Mesenchymal stem cell (in vitro differentiated cells and primary cell): ENCODE results near the gene PCED1B.
"Not testable (repeated sequence)": the region's sequence is repeated elsewhere in the genome, so short reads cannot be mapped to it uniquely, and the experiment has no call there.

Experiments
- DNase-seq: peaks from one replicate; pipeline ENCODE4 v3.0.0-alpha.2; 2013
- H2AFZ ChIP-seq: one replicate; pipeline ENCODE4 v1.6.1; 2013; ENCODE audit warnings: low read depth, mild to moderate bottlenecking, control low read depth, inconsistent platforms, low read length, moderate library complexity
- H2AK5ac ChIP-seq: 2 replicates; pipeline ENCODE4 v1.6.1; 2013; ENCODE audit warnings: low read length, moderate library complexity, mild to moderate bottlenecking, inconsistent platforms; ENCODE audit not compliant: severe bottlenecking
- H2BK120ac ChIP-seq: one replicate; pipeline ENCODE4 v1.6.1; 2013; ENCODE audit warnings: low read depth, mild to moderate bottlenecking, inconsistent platforms, low read length, moderate library complexity
- H2BK12ac ChIP-seq, 2 experiments: one replicate each; pipeline ENCODE4 v1.6.1; 2013; ENCODE audit warnings: inconsistent platforms in 2 of 2, low read length in 2 of 2, mild to moderate bottlenecking in 2 of 2, moderate library complexity in 2 of 2, control low read depth in 1 of 2
- H2BK15ac ChIP-seq: one replicate; pipeline ENCODE4 v1.6.1; 2013; ENCODE audit warnings: mild to moderate bottlenecking, low read depth, inconsistent platforms; ENCODE audit not compliant: poor library complexity, severe bottlenecking
- H2BK5ac ChIP-seq: 2 replicates; pipeline ENCODE4 v1.6.1; 2013; ENCODE audit warnings: low read depth, mild to moderate bottlenecking, low read length, control low read depth, inconsistent platforms; ENCODE audit not compliant: poor library complexity, severe bottlenecking
- H3K14ac ChIP-seq, 2 experiments: one replicate each; pipeline ENCODE4 v1.6.1; 2013; ENCODE audit warnings: inconsistent platforms in 2 of 2, low read length in 2 of 2, control low read depth in 1 of 2, mild to moderate bottlenecking in 1 of 2, moderate library complexity in 1 of 2
- H3K18ac ChIP-seq, 2 experiments: one replicate each; pipeline ENCODE4 v1.6.1; 2013; ENCODE audit warnings: inconsistent platforms in 2 of 2, low read length in 2 of 2, control low read depth in 1 of 2, low read depth in 1 of 2, mild to moderate bottlenecking in 1 of 2
- H3K23ac ChIP-seq, 2 experiments: one replicate each; pipeline ENCODE4 v1.6.1; 2013; ENCODE audit warnings: inconsistent platforms in 2 of 2, low read length in 2 of 2, mild to moderate bottlenecking in 2 of 2, moderate library complexity in 2 of 2, control low read depth in 1 of 2
- H3K27ac ChIP-seq: 2 replicates; pipeline ENCODE4 v1.5.1; 2013; ENCODE audit warnings: mild to moderate bottlenecking, moderate library complexity, low read length, control low read depth, inconsistent platforms; ENCODE audit not compliant: poor library complexity, severe bottlenecking
- H3K27me3 ChIP-seq, 2 experiments: 2 replicates each; pipeline versions ENCODE4 v1.6.1 to v1.7.0; 2013; ENCODE audit warnings: low read length in 2 of 2, mild to moderate bottlenecking in 2 of 2, moderate library complexity in 2 of 2, control low read depth in 1 of 2, inconsistent platforms in 1 of 2; ENCODE audit not compliant: control insufficient read depth in 1 of 2, insufficient read depth in 1 of 2
- H3K36me3 ChIP-seq, 2 experiments: 2 replicates each; pipeline versions ENCODE4 v1.6.1 to v1.7.0; 2013; ENCODE audit warnings: low read length in 2 of 2, control low read depth in 1 of 2, inconsistent platforms in 1 of 2, low read depth in 1 of 2, mild to moderate bottlenecking in 1 of 2; ENCODE audit not compliant: insufficient read depth in 2 of 2, control insufficient read depth in 1 of 2
- H3K4ac ChIP-seq, 2 experiments: one replicate each; pipeline ENCODE4 v1.6.1; 2013; ENCODE audit warnings: inconsistent platforms in 2 of 2, low read length in 2 of 2, mild to moderate bottlenecking in 2 of 2, moderate library complexity in 2 of 2, control low read depth in 1 of 2, low read depth in 1 of 2
- H3K4me1 ChIP-seq: 2 replicates; pipeline ENCODE4 v1.6.1; 2013; ENCODE audit warnings: low read depth, low read length, control low read depth; ENCODE audit not compliant: control insufficient read depth, insufficient read depth
- H3K4me2 ChIP-seq: 2 replicates; pipeline ENCODE4 v1.6.1; 2013; ENCODE audit warnings: low read length, mild to moderate bottlenecking, inconsistent platforms; ENCODE audit not compliant: poor library complexity, severe bottlenecking
- H3K4me3 ChIP-seq, 2 experiments: 2 replicates each; pipeline versions ENCODE4 v1.5.1 to v1.7.0; 2013; ENCODE audit warnings: low read length in 2 of 2, mild to moderate bottlenecking in 2 of 2, control low read depth in 1 of 2, low read depth in 1 of 2; ENCODE audit not compliant: insufficient read depth in 1 of 2
- H3K79me1 ChIP-seq: replicated peaks from 2 replicates; pipeline ENCODE4 v1.6.1; 2013; ENCODE audit warnings: mild to moderate bottlenecking, control low read depth, low read length, inconsistent platforms; ENCODE audit not compliant: poor library complexity, severe bottlenecking
- H3K9ac ChIP-seq: 2 replicates; pipeline ENCODE4 v1.7.0; 2013; ENCODE audit warnings: mild to moderate bottlenecking, low read length, moderate library complexity
- H3K9me3 ChIP-seq: 2 replicates; pipeline ENCODE4 v1.7.0; 2013; ENCODE audit warnings: mild to moderate bottlenecking, low read length; ENCODE audit not compliant: control insufficient read depth
- H4K8ac ChIP-seq: one replicate; pipeline ENCODE4 v1.6.1; 2013; ENCODE audit warnings: inconsistent platforms, mild to moderate bottlenecking, low read length, moderate library complexity
- H4K91ac ChIP-seq: one replicate; pipeline ENCODE4 v1.6.1; 2013; ENCODE audit warnings: mild to moderate bottlenecking, low read length, inconsistent platforms
- WGBS: methylation state at CpG from one replicate; pipeline ENCODE4 v1.1.7; 2013; ENCODE audit warnings: mixed read lengths; 5-methylcytosine and 5-hydroxymethylcytosine counted together

The PCED1B gene

DNA sequence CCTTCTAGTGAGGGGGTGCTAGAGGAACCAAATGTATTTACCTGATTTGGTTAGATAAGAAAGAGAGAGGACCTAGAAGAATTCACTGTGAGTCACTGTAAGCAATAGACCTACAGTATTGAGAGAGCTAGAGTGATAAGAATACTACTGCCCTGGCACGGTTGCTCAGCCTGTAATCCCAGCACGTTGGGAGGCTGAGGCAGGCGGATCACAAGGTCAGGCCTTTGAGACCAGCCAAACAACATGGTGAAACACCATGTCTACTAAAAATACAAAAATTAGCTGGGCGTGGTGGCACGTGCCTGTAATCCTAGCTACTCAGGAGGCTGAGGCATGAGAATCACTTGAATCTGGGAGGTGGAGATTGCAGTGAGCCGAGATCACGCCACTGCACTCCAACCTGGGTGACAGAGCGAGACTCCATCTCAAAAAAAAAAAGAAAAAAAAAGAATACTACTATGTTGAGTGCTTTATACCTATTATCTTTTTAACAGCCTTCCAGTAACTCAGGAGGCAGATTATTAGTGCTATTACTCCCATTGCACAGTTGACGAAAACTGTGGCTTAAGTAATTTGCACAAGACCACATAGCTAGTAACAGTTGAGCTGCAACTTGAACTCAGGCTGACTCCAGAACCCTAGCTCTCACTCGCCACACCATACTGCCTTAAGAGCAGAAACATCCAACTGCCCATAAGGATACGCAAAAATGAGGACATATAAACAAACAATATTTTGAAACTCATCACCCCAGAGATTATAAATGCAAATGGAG, 102.9 kb downstream of the PCED1B start:
- not testable (repeated sequence) for H2BK120ac ChIP-seq, H2BK12ac ChIP-seq, H3K27ac ChIP-seq, H2AK5ac ChIP-seq, H2BK5ac ChIP-seq, H4K91ac ChIP-seq, H3K14ac ChIP-seq, H3K36me3 ChIP-seq, H3K9me3 ChIP-seq, DNase-seq, H3K4ac ChIP-seq, H3K18ac ChIP-seq, H3K23ac ChIP-seq, H3K4me1 ChIP-seq, H4K8ac ChIP-seq, H2BK15ac ChIP-seq, H2AFZ ChIP-seq, H3K4me3 ChIP-seq, H3K4me2 ChIP-seq, H3K27me3 ChIP-seq, H3K9ac ChIP-seq, H3K79me1 ChIP-seq
- WGBS: 92% methylated on average over 6 of the region's 11 CpGs

DNA sequence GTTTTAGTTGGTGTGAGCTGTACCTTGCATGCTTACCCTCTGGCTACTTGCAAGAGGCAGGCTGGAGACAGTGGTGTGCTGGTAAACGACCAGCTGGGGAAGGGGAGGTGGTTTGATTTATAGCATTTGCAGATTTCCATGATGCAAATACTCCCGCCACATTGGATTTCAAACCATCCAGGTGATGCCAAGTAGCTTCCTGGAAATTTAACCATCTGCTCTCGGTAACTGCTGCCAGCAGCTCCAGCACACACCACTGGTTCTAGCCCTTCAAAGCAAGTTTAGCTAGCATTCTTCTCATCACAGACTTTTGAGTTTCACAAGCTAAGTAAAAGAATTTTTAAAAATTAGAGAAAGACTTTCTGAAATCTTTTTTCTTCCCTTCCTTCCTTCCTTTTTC, 104.8 kb downstream of the PCED1B start:
- WGBS: 60% methylated on average over 3 of the region's 3 CpGs
- Histone ChIP-seq H3K4me3 (no peak overlapping the region), H4K8ac (no peak overlapping the region)

GRCh38 chr12:47184813-47185212, 105.4 kb downstream of the PCED1B start:
- H3K27me3 ChIP-seq: no peaks in the 10 kb centered on the region
- no peak overlapping the region for H4K8ac ChIP-seq
- no peak overlapping the region for H2BK120ac ChIP-seq
- no peak overlapping the region for H2BK15ac ChIP-seq
- H3K79me1 ChIP-seq: no peaks in the 10 kb centered on the region
- no peak overlapping the region for H3K18ac ChIP-seq
- H3K9me3 ChIP-seq: no peaks in the 10 kb centered on the region
- H3K9ac ChIP-seq: no peak overlapping the region
- H3K27ac ChIP-seq: no peak overlapping the region
- H3K4me3 ChIP-seq: no peak overlapping the region
- H2BK12ac ChIP-seq: no peak overlapping the region
- no peak overlapping the region for H3K4me2 ChIP-seq
- H4K91ac ChIP-seq: no peak overlapping the region
- H3K4ac ChIP-seq: no peak overlapping the region
- no peak overlapping the region for H3K14ac ChIP-seq
- H3K23ac ChIP-seq: no peak overlapping the region
- no peak overlapping the region for H2AFZ ChIP-seq
- DNase-seq: no peak
- no peak overlapping the region for H2AK5ac ChIP-seq
- H3K36me3 ChIP-seq: no peaks in the 10 kb centered on the region
- no peak overlapping the region for H2BK5ac ChIP-seq
- H3K4me1 ChIP-seq: peaks cover 1% of the 10 kb centered on the region

More for the DNA sequence above, 104.8 kb downstream of the PCED1B start:
- Histone ChIP-seq H3K18ac (no peak overlapping the region), H3K9me3 (no peaks in the 10 kb centered on the region), H3K14ac (no peak overlapping the region), H2AFZ (no peak overlapping the region), H3K27ac (no peak overlapping the region), H3K36me3 (no peaks in the 10 kb centered on the region), H2BK12ac (no peak overlapping the region), H2BK5ac (no peak overlapping the region), H2AK5ac (no peak overlapping the region), H3K4ac (no peak overlapping the region), H3K27me3 (no peaks in the 10 kb centered on the region), H2BK120ac (no peak overlapping the region), H3K4me1 (no peaks in the 10 kb centered on the region), H3K4me2 (no peak overlapping the region), H3K79me1 (no peaks in the 10 kb centered on the region), H3K9ac (no peak overlapping the region), H2BK15ac (no peak overlapping the region), H4K91ac (no peak overlapping the region), H3K23ac (no peak overlapping the region)
- no peak for DNase-seq

GRCh38 chr12:47186246-47186645, 106.8 kb downstream of the PCED1B start:
- Histone ChIP-seq H2BK5ac (no peak overlapping the region), H3K4me2 (no peak overlapping the region), H3K27ac (no peak overlapping the region), H3K79me1 (no peaks in the 10 kb centered on the region), H2AFZ (no peak overlapping the region), H2AK5ac (no peak overlapping the region), H4K91ac (no peak overlapping the region), H3K18ac (no peak overlapping the region), H2BK15ac (no peak overlapping the region), H4K8ac (no peak overlapping the region), H3K9ac (no peak overlapping the region), H2BK120ac (no peak overlapping the region), H2BK12ac (no peak overlapping the region), H3K4me3 (no peak overlapping the region), H3K14ac (no peak overlapping the region), H3K27me3 (no peaks in the 10 kb centered on the region), H3K23ac (no peak overlapping the region), H3K9me3 (no peaks in the 10 kb centered on the region), H3K4ac (no peak overlapping the region), H3K36me3 (no peaks in the 10 kb centered on the region), H3K4me1 (peaks cover 7% of the 10 kb centered on the region)
- DNase-seq: no peak
- 86% methylated on average over 2 of the region's 2 CpGs for WGBS
